Activated CD4-positive, alpha-beta memory T cell treated with anti-CD3 and anti-CD28 coated beads for 36 hours (primary cell): ENCODE data around the gene WDR46. TPM values are rescaled to one million over a fixed set of nuclear protein-coding genes. Genes with fewer than 3 reads are reported as not detected.

Source experiments
- CTCF ChIA-PET: fragments of 350-600 bp; sonication (Branson Sonifier 250); formaldehyde crosslinking; loops from one replicate; lab custom pipeline; 2021; ENCODE audit warnings: antibody characterized with exemption, inconsistent platforms; lab: Charles Lee
- POLR2A ChIA-PET: fragments of 350-600 bp; sonication (Branson Sonifier 250); formaldehyde crosslinking; loops from one replicate; lab custom pipeline; 2021; ENCODE audit warnings: antibody characterized with exemption; lab: Charles Lee
- DNase-seq: peaks from one replicate; pipeline ENCODE4 v3.0.0-alpha.2; 2020
- H3K27ac Mint-ChIP-seq: one replicate; pipeline ENCODE4 v1.8.0; 2021; ENCODE audit warnings: mixed read lengths
- H3K27me3 Mint-ChIP-seq: one replicate; pipeline ENCODE4 v1.8.0; 2021; ENCODE audit warnings: mixed read lengths
- H3K36me3 Mint-ChIP-seq: one replicate; pipeline ENCODE4 v1.8.0; 2021; ENCODE audit warnings: mixed read lengths
- H3K4me1 Mint-ChIP-seq: one replicate; pipeline ENCODE4 v1.8.0; 2021; ENCODE audit warnings: low read depth, mixed read lengths
- H3K4me3 Mint-ChIP-seq: one replicate; pipeline ENCODE4 v1.8.0; 2021; ENCODE audit warnings: mild to moderate bottlenecking, mixed read lengths
- H3K9me3 Mint-ChIP-seq: one replicate; pipeline ENCODE4 v1.8.0; 2021; ENCODE audit warnings: mixed read lengths
- intact Hi-C: fragments of 100-400 bp; cut with micrococcal nuclease; formaldehyde crosslinking; loops from one replicate; pipeline ENCODE4 v1.15.1; 2023
- total RNA-seq, 2 experiments: library from RNA; stranded (reverse); gene quantifications; one replicate each; pipeline ENCODE4 v1.2.3, GENCODE V29; 2021

The WDR46 gene
- total RNA-seq, 2 experiments from 2014 or later = 59.4 to 60.7 TPM

DNA sequence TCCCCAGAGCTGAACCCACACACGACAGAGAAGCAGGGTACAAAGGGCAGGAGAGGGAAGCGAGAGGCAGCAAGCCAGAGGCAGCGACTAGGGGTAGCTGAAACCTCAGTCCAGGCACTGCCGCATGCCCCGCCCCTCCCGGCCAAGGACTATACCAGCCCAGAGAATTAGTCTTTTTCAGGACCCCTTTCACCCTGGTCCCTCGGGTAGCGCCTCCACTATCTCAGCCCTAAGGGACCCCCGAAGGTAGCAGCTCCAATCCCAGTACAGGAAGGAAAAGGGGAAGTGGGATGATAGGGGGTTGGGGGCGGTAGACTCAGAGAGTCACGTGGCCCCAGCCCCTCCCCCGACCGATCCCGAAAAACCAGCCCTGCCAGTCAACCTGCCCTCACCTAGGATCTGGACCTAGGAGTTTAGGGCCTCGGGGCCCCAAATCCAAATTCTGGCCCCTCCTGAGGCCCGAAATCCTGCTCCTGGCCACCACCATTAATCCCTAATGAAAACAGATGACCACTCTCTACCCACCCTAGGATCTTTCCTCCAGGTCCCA is 8.4 kb upstream of the WDR46 start:
- H3K9me3 Mint-ChIP-seq = no peaks in the 10 kb centered on the region
- intact Hi-C loops = loop anchor here (5.0 kb wide), 1 partner anchor 95 kb away; the partner anchor contains the start of gene KIFC1
- H3K27ac Mint-ChIP-seq = peak overlapping the region; percentile 54
- peaks cover 20% of the 10 kb centered on the region for H3K36me3 Mint-ChIP-seq
- ChIA-PET POLR2A (interaction anchor here (0.6 to 3.3 kb wide), 8 partner anchors 8 to 444 kb away, joined by 3 to 30 read pairs (median 4); partner anchors contain the start of genes PFDN6, PSMB9, RPS18 and VPS52), CTCF (interaction anchor here (1.5 to 4.7 kb wide), 2 partner anchors 20 to 48 kb away, joined by 3 to 31 read pairs; partner anchors contain the start of gene B3GALT4)
- H3K4me1 Mint-ChIP-seq = peaks cover 25% of the 10 kb centered on the region
- H3K4me3 Mint-ChIP-seq = peak overlapping the region; percentile 46
- no peaks in the 10 kb centered on the region for H3K27me3 Mint-ChIP-seq
- DNase-seq = no peak

DNA sequence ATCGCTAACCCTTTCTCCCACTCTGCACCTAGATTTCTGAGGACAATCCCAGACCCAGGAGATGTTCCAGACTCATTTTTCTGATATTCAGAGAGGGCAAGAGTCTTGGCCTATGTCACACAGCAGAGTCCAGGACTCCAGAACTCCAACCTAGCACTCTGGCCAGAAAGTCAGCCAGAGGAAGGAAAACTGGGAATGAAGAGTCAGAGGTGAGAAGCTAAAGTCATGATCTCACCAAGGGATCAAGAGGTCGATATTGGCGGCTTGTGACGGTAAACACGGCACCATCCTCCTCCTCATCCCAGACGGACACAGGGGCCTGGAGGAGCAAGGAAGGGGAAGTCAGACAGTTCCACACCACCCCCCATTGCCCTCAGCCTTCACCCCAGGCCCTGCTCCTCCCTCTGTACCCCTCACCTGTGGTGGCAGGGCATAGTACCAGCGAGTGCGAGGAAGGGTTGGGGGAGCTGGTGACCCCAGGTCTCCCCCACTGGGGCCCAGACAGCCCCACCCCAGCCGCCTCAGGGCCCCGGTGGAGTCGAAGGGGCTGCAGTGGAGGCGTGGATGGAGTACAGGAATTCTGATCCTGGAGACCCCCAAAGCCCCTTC is 7.9 kb upstream of the WDR46 start:
- intact Hi-C loops = loop anchor here (5.0 kb wide), 1 partner anchor 95 kb away; the partner anchor contains the start of gene KIFC1
- Mint-ChIP-seq H3K36me3 (peaks cover 26% of the 10 kb centered on the region), H3K9me3 (no peaks in the 10 kb centered on the region), H3K4me1 (peaks cover 25% of the 10 kb centered on the region), H3K27ac (peak overlapping the region; percentile 54), H3K27me3 (no peaks in the 10 kb centered on the region), H3K4me3 (peak overlapping the region; percentile 13)
- POLR2A ChIA-PET = interaction anchor here (0.8 to 3.3 kb wide), 4 partner anchors 7 to 282 kb away, joined by 3 to 30 read pairs (median 4); partner anchors contain the start of genes PFDN6, RPS18, VPS52 and WDR46
- no peak for DNase-seq
- CTCF ChIA-PET = interaction anchor here (4.7 kb wide), 1 partner anchor 19 kb away, joined by 31 read pairs; the partner anchor contains the start of gene B3GALT4

DNA sequence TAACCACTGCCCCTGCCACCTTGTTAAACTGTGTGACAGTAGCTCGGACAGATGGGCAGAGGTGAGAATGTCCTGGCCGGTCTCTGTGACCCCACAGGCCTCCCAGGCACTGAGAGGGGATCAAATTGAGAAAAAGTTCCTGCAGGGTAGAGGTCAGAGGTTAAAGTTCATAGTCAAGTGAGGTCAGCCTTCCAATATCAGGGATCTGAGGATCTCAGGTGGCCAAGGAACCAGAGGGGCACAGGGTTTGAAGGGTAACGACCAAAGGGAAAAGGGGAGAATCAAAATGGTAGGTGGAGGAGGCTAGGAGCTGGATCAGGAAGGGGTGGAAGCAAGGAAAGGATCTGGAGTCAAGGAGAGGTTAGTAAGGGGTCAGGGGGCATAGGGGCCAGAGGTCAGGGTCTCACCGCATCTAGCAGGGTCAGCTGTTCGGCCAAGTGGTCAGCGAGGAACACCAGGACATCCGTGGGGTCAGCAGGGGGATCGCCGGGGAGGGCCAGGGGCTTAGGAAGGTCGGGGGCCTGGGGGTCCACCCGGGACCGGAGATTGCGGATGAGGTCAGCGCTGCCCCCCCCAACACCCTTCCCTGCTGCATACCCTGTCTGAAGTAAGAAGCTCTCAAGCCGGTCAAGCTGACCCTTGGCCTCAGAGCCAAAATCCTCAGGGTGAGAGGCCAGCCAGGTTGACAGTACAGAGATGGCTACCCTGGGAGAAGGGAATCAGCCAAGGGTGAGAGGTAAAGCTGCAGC is 6.8 kb upstream of the WDR46 start:
- no peak overlapping the region for H3K27ac Mint-ChIP-seq
- intact Hi-C loops = loop anchor here (5.0 kb wide), 1 partner anchor 97 kb away; the partner anchor contains the start of gene KIFC1
- peaks cover 28% of the 10 kb centered on the region for H3K4me1 Mint-ChIP-seq
- CTCF ChIA-PET = interaction anchor here (4.7 kb wide), 1 partner anchor 18 kb away, joined by 31 read pairs; the partner anchor contains the start of gene B3GALT4
- no peaks in the 10 kb centered on the region for H3K27me3 Mint-ChIP-seq
- DNase-seq = no peak
- POLR2A ChIA-PET = no interaction called here
- H3K4me3 Mint-ChIP-seq = no peak overlapping the region
- peaks cover 19% of the 10 kb centered on the region for H3K36me3 Mint-ChIP-seq
- no peaks in the 10 kb centered on the region for H3K9me3 Mint-ChIP-seq

DNA sequence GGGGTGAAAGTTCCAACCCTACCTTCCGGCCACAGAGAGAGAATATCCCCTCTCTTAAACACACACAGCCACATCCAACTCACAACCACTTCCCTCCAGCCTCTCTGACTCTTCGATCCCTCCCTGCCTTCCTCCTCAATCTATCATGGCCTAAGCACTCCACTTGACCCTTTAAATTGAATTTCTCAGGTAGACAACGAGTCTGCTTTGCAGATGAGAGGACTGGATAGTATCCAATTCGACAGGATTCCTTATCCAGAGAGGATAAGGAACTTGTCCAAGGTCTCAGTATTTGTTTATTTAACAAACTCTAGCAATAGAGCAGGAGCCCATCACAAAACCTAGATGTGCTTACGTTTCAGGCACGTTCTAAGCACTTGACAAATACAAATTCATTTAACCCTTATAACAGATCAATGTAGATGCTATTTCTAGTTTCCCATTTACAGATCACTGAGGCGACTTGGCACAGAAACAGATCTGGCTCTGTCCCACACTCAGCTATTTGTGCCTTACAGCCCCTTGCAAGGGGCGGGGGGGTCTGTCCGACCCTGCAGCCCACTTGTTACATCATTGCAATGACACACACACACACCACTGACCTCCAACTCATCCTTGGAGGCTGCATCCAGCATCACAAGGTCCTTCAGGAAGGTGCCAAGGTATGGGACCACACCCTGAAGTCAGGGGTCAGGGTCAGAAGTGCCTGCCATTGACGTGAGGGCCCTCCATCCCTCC is 5.2 kb upstream of the WDR46 start:
- Mint-ChIP-seq H3K27ac (peak overlapping the region; percentile 26), H3K9me3 (no peaks in the 10 kb centered on the region), H3K36me3 (peaks cover 9% of the 10 kb centered on the region), H3K4me3 (no peak overlapping the region), H3K4me1 (peaks cover 30% of the 10 kb centered on the region), H3K27me3 (no peaks in the 10 kb centered on the region)
- DNase-seq = no peak
- intact Hi-C loops = no loop called here
- POLR2A ChIA-PET = no interaction called here
- CTCF ChIA-PET = no interaction called here

DNA sequence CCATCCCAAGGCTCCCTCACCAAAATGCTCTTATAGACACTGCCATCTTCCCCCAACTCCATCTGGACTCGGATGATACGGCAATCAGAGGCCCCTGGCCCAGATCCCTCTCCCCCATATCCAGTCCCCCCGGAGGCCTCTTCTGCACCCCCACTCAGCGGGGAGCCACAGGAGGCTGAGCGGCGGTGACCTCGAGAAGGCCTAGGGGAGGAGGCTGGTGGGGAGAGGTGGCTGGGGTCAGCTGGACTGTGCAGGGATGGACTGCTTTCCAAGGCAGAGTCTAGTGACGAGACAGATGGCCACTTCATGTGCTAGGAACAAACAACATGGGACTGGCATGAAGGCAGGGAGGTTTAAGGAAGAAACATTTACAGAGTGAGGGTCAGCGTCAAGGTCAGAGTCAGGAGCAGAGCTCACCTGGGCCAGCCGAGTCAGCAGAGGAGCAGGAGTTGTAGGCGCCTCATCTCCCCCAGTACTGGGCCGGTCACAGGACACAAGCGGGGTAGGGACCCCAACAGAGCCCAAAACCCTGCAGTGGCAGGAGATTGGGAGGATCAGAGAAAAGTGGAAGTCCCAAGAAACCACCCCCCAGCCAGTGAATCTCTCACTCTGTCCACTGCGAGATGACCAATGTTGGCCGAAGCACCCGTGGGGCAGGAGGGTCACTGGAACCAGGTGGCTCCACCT is 4.1 kb upstream of the WDR46 start:
- intact Hi-C loops = no loop called here
- no peak overlapping the region for H3K27ac Mint-ChIP-seq
- peaks cover 35% of the 10 kb centered on the region for H3K4me1 Mint-ChIP-seq
- H3K27me3 Mint-ChIP-seq = no peaks in the 10 kb centered on the region
- H3K9me3 Mint-ChIP-seq = no peaks in the 10 kb centered on the region
- ChIA-PET POLR2A (no interaction called here), CTCF (no interaction called here)
- no peak for DNase-seq
- H3K4me3 Mint-ChIP-seq = no peak overlapping the region
- H3K36me3 Mint-ChIP-seq = peaks cover 9% of the 10 kb centered on the region

DNA sequence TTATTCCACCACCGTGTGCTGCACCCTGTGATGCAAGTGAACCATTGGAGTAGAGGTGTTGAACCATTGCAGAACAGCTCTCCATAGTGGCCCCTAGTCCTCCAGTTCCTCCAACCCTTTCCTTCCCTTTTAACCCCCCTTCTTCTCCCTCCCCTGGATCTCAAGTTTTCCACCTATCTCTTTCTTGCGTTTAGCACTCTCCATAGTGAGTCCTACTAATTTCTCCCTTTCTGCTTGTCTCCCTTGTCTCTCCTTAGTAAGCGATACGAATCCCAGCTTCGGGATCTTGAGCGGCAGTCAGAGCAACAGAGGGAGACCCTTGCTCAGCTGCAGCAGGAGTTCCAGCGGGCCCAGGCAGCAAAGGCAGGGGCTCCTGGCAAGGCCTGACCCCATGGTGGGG is 1.4 kb upstream of the WDR46 start:
- Mint-ChIP-seq H3K27me3 (no peaks in the 10 kb centered on the region), H3K9me3 (no peaks in the 10 kb centered on the region), H3K36me3 (peaks cover 25% of the 10 kb centered on the region), H3K4me3 (peak overlapping the region; percentile 98), H3K4me1 (peaks cover 41% of the 10 kb centered on the region), H3K27ac (peak overlapping the region; percentile 80)
- no peak for DNase-seq
- POLR2A ChIA-PET = interaction anchor here (0.6 to 3.7 kb wide), 5 partner anchors 8 to 246 kb away, joined by 3 to 40 read pairs (median 12); partner anchors contain the start of genes B3GALT4, RGL2 and TAPBP
- CTCF ChIA-PET = interaction anchor here (2.4 to 4.9 kb wide), 3 partner anchors 9 to 100 kb away, joined by 6 to 37 read pairs (median 18); partner anchors contain the start of genes B3GALT4 and RGL2
- intact Hi-C loops = no loop called here

DNA sequence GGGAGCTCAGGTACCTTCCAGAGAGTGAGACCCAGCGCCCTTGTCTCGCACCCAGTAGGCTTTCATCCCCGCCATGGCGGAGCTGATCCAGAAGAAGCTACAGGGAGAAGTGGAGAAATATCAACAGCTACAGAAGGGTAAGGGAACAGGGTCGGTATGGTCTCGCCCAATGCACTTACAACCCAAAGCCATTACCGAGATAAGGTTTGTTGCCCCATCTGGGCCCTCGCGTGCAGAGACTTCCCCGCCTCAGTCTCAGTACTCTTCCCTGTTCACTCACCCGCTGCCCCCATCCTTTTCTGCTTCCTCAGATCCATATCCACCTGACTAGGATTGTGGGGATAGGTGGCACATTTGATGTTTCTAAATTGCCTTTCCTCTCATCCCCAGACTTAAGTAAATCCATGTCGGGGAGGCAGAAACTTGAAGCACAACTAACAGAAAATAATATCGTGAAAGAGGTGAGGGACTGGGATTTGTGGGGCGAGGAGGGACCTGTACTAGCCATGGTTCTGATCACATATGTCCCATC is 811 bp upstream of the WDR46 start:
- DNase-seq = no peak
- Mint-ChIP-seq H3K27me3 (no peaks in the 10 kb centered on the region), H3K9me3 (no peaks in the 10 kb centered on the region), H3K36me3 (peaks cover 25% of the 10 kb centered on the region), H3K4me3 (peak overlapping the region; percentile 98), H3K27ac (peak overlapping the region; percentile 80), H3K4me1 (peaks cover 41% of the 10 kb centered on the region)
- CTCF ChIA-PET = interaction anchor here (1.3 to 4.9 kb wide), 5 partner anchors 9 to 101 kb away, joined by 4 to 37 read pairs (median 6); partner anchors contain the start of genes B3GALT4, RGL2, RPS18 and VPS52
- POLR2A ChIA-PET = interaction anchor here (1.4 to 3.7 kb wide), 6 partner anchors 9 to 39 kb away, joined by 4 to 40 read pairs (median 18); partner anchors contain the start of genes B3GALT4, RGL2, RPS18 and TAPBP
- intact Hi-C loops = loop anchor here (1.0 kb wide), 5 partner anchors 9 to 41 kb away; partner anchors contain the start of genes B3GALT4 and VPS52

DNA sequence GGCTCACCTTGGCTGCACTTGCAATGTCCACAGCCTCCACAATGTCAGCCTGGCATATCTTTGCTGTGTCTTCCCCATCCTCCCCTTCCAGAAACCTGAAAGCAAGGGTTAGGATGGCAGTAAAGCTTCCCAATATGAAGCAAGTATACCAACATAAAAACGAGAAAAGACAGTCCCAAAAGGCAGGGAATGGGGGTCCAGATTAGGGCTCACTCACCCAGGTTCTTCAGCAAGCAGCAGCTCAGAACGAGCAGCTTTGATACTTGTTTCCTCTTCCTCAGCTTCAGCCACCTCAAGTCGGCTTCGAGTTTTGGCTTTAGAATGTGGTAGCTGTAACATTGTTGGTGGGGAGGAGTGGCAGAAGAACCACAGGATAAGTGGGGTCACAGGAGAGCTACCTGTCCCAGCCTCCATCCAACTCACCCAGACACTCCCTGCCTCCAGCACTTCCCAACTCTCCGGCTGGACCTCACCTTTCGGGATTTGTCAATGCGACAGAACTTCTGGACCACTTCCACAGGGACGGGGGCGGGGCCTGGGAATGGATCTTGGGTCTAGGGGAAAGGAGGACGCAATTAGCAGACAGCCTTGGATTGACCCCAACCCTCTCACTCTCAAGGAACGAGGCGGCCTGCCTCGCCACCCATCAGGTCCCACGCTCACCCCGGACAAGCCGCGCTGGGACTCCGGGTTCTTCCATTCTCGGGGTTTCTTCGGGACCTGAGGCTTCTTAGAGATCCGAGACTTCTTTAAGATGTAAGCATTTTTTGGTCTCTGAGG is 708 bp downstream of the WDR46 start:
- CTCF ChIA-PET = interaction anchor here (0.9 to 4.9 kb wide), 5 partner anchors 11 to 102 kb away, joined by 3 to 37 read pairs (median 6); partner anchors contain the start of genes B3GALT4 and RGL2
- Mint-ChIP-seq H3K27ac (peak overlapping the region; percentile 80), H3K4me1 (peaks cover 41% of the 10 kb centered on the region), H3K36me3 (peaks cover 27% of the 10 kb centered on the region), H3K27me3 (no peaks in the 10 kb centered on the region), H3K9me3 (no peaks in the 10 kb centered on the region), H3K4me3 (peak overlapping the region; percentile 98)
- POLR2A ChIA-PET = interaction anchor here (0.7 to 3.7 kb wide), 7 partner anchors 10 to 317 kb away, joined by 3 to 40 read pairs (median 12); partner anchors contain the start of genes B3GALT4, RGL2, RPS18 and TAPBP
- DNase-seq = no peak
- intact Hi-C loops = no loop called here

DNA sequence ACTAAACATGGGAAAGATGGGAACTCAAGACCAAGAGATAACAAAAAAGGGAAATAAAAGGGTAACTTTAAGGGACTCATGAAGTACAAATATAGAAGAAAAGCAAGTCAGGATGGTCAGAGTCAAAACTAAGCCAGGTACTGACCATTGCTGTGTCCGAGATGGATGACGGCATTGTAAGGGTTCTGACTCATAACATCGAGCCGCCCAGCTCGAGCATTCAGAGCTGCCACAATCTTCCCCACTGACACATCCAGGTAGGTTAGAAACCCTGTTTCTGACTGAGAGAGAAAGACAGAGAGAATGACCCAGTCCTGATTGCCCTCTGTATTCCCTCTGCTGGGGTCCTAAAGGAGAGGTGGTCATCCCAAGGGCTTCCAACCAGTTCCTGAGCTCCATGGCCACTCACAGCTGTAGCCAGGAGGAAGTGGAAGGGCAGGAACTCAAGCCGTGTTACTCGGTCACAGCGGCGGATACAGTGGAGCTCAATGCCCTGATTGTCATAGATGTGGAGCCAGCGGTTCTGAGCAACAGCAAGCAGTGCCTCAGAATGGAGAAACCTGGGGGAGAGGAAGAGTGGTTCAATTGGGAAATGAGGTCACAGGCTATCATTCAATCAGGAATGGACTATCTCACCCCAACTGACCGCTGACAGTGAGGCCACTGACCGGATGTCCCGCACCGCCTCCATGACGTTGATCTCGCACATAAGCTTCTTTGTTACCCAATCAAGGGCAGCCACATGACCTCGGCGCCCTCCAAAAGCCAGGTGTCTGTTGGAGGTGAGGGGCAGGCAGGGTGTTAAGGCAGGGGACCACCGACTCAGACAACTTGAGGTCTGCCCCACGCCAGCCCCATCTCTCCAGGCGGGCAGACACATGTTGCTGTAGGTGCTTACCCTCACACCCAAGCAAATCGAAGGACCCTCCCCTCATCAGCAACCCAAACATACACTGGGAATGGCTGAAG is 1.8 kb downstream of the WDR46 start:
- peaks cover 24% of the 10 kb centered on the region for H3K36me3 Mint-ChIP-seq
- H3K9me3 Mint-ChIP-seq = no peaks in the 10 kb centered on the region
- H3K4me1 Mint-ChIP-seq = peaks cover 41% of the 10 kb centered on the region
- peak overlapping the region; percentile 11 for H3K27ac Mint-ChIP-seq
- ChIA-PET CTCF (interaction anchor here (0.6 to 4.9 kb wide), 5 partner anchors 10 to 343 kb away, joined by 3 to 37 read pairs (median 4); partner anchors contain the start of genes B3GALT4 and RGL2), POLR2A (interaction anchor here (0.6 to 1.0 kb wide), 3 partner anchors 9 to 310 kb away, joined by 3 read pairs; partner anchors contain the start of gene B3GALT4)
- DNase-seq = no peak
- H3K4me3 Mint-ChIP-seq = peak overlapping the region; percentile 98
- intact Hi-C loops = no loop called here
- no peaks in the 10 kb centered on the region for H3K27me3 Mint-ChIP-seq
